HG03457 (cell line): ENCODE measurements around the gene PATZ1.
"Not testable (repeated sequence)": the region's sequence is repeated elsewhere in the genome, so short reads cannot be mapped to it uniquely, and the experiment has no call there.

ENCODE experiments used
- ATAC-seq: cut with Tn5 transposase; IDR thresholded peaks from one replicate; pipeline ENCODE4 v1.9.1; 2021; ENCODE audit warnings: moderate number of reproducible peaks; ENCODE audit not compliant: unreplicated experiment

The PATZ1 gene, protein sequence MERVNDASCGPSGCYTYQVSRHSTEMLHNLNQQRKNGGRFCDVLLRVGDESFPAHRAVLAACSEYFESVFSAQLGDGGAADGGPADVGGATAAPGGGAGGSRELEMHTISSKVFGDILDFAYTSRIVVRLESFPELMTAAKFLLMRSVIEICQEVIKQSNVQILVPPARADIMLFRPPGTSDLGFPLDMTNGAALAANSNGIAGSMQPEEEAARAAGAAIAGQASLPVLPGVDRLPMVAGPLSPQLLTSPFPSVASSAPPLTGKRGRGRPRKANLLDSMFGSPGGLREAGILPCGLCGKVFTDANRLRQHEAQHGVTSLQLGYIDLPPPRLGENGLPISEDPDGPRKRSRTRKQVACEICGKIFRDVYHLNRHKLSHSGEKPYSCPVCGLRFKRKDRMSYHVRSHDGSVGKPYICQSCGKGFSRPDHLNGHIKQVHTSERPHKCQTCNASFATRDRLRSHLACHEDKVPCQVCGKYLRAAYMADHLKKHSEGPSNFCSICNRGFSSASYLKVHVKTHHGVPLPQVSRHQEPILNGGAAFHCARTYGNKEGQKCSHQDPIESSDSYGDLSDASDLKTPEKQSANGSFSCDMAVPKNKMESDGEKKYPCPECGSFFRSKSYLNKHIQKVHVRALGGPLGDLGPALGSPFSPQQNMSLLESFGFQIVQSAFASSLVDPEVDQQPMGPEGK

DNA sequence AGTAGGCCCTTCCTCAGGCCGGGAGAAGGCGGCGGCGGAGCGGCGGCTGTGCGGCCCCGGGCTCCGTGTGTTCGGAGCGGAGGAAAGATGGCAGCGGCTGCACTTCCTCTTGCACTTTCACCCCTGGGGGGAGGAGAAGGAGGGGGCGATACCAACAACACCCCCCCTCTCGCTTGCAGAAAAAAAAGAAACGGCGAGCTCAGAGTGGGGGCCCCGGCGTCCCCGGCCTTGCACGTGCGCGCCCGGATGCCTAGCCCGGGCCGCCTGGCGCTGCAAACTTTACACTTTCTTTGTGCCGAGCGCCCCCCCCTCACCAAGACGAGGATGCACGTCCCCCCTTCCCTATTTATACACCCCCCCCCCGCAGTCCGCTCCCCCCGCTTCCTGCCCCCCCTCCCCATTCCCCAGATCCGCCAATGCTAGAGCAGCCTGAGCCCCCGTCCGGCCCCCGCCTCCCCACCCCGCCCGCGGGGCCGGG is at the start of gene PATZ1:
Gene PATZ1 (minus strand): TSS at position 92 of the 478 bp plus-strand sequence. CDS start 744 bp downstream, outside the sequence.
- ATAC-seq: no peak

DNA sequence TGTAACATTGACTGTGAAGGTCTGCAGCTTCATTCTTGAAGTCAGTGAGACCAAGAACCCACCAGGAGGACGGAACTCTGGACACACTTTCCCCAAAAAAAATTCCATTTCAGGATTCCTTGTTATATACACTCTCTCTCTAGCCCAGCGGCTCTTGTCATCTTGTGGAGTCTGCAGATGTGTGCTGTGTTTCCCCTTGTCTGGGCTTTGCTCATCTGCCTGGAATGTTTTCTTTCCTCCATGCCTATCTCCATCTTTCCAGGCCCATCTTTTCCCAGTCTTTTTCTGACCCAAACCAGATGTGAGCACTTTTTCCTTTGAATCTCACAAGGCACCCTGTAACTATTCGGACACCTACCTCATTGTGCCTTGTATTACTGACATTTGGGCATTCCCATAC is 48.2 kb upstream of the PATZ1 start:
- ATAC-seq: no peak

DNA sequence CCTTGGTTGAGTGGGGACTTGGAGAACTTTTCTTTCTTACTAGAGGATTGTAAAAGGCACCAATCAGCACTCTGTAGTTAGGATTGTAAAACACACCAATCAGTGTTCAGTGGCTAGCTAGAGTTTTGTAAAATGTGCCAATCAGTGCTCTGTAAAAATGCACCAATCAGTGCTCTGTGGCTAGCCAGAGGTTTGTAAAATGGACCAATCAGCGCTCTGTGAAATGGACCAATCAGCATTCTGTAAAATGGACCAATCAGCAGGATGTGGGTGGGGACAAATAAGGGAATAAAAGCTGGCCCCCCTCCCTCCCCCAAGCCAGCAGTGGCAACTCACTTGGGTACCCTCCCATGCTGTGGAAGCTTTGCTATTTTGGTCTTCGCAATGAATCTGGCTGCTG is 47.7 kb upstream of the PATZ1 start:
- no peak for ATAC-seq

DNA sequence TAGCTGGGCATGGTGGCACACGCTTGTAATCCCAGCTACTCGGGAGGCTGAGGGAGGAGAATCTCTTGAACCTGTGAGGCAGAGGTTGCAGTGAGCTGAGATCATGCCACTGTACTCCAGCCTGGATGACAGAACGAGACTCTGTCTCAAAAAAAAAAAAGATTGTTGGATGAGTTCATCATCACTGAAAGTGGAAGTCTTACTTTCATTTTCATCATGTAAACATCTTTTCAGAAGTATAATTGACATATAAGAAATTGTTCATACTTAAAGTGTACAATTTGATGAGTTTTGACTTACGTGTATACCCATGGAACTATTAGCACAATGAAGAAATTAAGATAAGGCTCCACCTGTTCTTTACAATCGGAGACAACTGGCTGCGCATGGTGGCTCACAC is 32.5 kb upstream of the PATZ1 start:
- not testable (repeated sequence) for ATAC-seq

DNA sequence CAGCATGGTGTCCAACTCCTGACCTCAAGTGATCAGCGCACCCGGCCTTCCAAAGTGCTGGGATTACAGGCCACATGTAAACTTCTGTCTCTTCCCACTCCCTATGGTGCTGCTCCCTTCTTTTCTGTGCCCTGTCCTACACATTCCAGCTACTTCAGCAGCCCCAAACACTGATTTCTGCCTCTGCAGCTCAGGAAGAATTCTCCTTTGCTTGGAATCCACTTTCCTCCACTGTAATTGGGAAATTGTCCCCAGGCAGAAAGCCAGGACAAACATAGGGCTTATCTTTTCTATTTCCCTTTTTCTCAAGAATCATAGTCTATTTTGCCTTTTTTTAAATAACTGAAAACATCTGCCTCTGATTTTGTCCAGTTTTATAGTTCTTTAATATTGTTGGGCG is 32.0 kb upstream of the PATZ1 start:
- no peak for ATAC-seq

DNA sequence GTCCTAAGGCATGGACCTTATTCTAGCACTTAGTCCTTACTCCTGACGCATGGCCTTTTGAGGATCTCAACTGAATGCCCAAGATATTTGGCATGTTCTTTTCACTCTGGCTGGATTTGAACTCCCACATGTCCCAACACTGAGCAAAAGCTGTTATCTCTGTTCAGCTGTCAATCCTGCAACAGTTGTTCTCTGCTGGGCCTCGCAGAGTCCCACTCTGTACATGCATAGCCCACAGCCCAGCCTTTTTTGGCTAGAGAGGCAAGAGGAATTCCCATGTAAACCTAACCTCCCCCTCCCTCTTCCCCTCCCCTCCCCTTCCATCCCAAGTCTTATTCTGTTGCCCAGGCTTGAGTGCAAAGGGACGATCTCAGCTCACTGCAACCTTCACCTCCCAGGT is 31.5 kb upstream of the PATZ1 start:
- no peak for ATAC-seq

DNA sequence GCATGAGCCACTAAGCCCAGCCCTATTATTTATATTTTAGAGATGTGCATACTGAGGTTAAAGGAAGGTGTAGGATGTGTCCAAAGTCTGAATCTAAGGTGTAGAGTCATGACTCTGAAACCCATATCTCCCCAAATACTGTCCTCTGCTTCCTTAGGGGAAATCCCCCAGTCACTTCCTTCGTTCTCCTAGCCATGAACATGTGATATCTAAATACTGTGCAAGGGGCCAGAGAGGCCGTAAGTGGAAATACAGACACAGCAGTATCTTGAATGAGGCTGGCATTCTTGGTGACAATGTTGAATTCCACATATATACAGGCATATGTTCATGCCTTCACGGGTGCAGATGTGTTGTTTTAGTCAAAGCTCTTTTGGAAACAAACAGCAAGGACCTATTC is 21.3 kb upstream of the PATZ1 start:
- ATAC-seq: no peak

DNA sequence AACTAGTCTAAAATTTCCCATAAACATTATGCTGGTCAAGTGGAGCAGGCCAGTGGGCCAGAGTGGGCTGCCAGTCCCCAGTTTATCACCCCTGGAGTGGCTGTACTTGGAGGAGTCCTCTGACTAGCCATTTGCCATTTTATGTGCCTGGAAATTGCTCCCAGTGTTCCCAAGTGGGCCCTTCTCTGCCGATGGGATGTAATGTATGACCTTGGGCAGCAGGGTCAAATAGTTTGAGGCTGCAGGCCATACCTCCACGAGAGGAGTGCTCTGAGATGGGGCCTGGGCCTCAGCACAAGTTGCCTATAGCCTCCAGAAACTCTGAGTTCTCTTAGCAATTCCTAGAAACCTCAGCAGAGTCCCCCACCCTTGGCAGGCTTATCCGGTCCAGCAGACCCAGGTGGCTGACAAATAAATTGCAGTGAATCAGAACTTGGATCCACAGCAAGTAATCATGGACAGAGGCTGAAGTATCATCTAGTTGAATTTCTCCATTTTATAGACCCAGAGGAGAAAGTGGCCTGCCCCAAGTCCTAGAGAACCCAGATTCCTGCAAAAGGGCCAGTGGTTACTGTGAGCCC is 17.8 kb upstream of the PATZ1 start:
- ATAC-seq: no peak

DNA sequence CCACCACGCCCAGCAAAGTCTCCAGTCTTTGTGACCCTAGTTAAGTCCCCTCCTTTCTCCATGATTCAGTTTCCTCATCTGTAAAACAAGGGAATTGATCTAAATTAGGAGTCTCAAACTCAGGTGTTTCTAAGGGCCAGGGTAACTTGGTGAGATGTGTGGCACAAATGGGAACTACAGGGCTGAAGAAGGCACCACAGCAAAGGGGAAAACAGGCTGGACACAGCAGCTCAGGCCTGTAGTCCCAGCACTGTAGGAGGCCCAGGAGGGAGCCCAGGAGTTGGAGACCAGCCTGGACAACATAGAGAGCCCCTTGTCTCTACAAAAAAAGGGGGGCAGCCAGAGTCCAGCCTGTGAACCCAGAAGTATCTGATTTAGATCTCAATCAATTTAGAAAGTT is 15.6 kb upstream of the PATZ1 start:
- ATAC-seq: no peak

DNA sequence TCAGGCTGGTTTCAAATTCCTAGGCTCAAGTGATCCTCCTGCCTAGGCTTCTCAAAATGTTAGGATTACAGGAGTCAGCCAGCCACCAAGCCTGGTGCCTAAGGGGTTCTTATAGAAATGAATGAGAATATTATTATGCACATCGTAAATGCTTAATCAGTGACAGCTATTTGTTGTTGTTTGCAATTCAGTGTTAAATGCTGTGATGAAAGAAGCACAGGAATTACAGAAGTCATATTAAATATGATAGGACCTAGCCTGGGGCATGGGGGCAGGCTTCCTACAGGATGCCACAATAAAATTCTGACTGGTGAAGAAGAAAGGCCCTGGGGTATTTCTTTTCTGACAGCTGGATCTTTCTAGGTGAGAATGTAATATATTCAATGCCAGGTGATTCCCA is 13.9 kb upstream of the PATZ1 start:
- no peak for ATAC-seq

DNA sequence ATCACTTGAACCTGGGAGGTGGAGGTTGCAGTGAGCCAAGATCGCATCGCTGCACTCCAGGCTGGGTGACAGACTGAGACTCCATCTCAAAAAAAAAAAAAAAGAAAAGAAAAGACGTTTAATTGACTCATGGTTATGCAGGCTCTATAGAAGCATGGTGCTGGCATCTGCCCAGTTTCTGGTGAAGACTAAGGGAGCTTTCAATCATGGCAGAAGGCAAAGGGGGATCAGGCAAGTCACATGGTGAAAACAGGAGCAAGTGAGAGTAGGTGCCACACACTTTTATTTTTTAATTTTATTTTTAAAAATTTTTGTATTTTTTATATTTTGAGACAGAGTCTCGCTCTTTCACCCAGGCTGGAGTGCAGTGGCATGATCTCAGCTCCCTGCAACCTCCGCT is 8.4 kb upstream of the PATZ1 start:
- no peak for ATAC-seq

DNA sequence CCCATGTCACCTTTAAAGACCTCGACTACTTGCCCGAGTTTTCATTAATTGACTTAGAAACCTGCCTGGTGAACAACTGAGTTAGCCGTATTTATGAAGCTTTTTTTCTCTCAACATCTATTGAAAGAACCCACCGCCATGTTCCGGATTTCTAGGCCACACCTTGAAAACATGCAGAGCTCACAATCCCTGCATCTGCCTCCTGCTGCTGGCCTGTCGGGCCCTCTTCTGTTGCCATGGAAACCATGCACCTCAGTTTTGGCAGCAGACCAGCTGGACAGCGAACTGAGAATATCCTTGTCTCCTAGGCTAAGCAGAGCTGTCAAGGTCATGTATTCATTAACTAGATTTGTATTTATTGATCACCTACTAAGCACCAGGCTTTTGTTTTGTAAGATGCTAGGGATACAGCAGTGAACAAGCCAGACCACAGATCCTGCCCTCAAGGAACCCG is 4.3 kb upstream of the PATZ1 start:
- ATAC-seq: no peak

DNA sequence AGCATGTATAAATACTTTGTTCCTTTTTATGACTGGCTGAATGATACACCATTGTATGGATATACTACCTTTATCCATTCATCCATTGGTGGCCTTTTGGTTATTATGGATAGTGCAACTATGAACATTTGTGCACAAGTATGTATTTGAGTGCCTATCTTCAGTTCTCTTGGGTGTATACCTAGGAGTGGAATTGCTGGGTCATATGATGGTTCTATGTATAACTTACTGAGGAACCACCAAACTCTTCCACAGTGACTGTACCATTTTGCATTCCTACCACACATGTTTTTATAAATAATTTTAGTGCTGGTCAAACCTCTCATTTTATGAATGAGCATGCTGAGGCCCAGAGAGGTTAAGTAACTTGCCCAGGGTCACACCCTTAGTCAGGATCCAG is 3.8 kb upstream of the PATZ1 start:
- ATAC-seq: no peak

DNA sequence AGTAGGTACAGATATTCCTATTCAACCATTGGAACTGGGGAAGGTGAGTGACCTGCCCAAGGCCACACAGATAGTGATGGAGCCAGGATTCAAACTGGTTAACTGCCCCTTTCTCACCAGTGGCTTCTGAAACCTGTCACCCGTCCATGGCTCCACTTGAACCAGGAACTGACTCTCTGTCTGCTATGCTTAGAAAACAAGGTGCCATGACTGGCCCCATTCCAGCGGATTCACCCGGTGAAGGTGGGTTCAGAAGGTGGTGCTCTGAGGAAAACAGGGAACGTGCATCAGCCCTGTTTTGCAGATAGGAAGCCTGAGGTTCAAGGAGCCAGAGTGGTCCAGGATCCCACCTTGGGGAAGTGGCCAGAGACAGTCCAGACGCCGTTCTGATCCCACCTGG is 2.6 kb upstream of the PATZ1 start:
- ATAC-seq: no peak

DNA sequence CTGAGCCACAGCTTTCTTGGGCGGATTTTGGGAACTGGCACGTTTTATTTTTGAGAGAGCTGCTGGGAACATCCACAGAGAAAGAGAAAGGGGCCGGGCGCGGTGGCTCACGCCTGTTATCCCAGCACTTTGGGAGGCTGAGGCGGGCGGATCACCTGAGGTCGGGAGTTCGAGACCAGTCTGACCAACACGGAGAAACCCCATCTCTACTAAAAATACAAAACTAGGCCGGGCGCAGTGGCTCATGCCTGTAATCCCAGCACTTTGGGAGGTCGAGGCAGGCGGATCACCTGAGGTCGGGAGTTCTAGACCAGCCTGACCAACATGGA is 1.8 kb upstream of the PATZ1 start:
- not testable (repeated sequence) for ATAC-seq

DNA sequence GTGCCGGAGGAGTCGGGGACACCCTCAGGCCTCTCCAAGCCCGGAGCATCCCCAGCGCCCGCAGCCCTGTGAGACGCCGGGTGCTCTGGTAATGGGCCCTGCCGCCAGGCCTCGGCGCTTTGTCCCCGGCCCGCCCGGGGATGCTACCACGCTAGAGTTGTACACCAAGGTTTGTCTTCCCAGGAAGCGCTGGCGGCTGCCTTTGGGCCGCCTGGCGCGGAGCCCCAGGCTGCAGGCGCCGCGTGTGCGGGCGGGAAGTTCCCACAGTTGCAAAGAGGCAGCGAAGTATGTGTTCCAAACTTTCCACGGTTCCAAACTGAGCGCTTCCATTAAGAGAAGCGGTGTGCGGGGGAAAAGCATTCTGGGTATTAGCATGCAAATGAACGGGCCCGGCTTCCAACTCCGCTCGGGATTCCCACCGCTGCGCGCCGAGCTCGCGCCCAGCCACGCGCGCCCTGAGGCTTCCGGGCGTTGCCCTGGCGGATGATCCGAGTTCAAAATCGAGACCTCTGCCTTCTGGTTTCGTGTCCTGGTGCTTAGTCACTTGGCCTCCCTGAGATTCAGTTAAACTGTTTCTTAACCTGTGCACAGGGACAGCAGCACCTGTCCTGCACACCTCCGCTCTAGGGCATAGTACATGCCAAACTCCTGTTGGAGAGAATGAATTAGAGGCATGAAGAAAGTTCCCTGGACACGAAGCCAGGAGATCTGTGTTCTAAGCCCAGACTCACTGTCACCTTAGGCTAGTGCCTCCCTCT is 1.3 kb upstream of the PATZ1 start:
- no peak for ATAC-seq

DNA sequence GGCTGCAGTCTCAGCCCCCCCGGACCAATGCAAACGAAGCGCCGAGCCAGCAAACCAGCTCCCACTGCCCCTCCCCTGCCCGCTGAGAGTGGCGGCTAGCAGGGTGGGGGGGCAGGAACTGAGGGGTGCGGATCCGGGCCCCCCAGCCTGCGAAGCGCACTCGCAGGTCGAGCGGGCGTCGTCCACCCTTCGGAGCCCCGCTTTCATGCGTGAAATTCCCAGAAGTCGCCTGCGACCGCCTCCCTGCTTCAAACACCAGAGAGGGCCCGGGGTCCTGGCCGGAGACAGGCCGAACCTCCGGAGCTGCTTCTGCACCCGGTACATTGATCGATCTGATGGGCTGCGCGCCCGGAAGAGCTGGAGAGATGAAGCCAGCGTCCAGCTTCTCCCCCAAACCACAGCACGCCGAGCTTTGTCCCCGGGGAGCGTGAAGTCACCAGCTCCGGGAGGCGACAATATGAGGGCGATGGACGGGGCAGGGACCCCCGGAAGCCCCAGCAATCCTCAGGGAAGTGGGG is 646 bp upstream of the PATZ1 start:
- ATAC-seq: no peak

DNA sequence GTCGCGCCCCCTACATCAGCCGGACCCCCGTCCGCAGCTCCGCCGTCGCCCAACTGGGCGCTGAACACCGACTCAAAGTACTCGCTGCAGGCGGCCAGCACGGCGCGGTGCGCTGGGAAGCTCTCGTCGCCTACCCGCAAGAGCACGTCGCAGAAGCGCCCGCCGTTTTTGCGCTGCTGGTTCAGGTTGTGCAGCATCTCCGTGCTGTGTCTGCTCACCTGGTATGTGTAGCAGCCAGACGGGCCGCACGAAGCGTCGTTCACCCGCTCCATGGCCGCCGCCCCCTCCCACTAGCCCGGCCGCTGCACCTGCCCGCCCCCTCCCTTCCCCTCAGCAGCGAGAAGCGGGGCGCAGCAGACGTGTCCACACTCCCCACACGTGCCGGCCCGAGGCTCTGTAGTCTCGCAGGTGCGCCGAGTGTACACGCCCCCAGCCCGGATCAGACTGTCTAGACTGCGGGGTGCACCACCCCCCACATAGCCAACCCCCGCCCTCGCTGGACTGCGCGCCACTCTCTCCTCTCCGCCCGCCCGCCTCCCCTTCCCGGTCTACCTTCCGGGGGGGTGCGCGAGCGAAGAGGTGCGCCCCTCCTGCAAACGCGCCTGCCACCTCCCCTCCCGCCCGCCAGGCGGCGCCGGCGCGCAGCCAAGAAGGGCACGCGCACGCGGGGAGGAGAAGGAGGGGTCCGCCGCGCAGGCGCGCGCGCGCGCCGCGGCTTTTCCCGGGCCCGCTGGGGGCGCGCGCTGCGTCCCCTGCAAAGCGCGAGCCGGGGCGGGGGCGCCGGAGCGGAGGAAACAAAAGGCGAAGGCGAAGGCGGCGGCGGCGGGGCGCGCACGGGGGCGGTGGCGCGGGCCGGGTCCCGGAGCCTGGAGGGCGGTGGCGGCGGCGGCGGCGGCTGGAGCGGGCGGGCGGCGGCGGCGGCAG is 553 bp downstream of the PATZ1 start:
- ATAC-seq: no peak

DNA sequence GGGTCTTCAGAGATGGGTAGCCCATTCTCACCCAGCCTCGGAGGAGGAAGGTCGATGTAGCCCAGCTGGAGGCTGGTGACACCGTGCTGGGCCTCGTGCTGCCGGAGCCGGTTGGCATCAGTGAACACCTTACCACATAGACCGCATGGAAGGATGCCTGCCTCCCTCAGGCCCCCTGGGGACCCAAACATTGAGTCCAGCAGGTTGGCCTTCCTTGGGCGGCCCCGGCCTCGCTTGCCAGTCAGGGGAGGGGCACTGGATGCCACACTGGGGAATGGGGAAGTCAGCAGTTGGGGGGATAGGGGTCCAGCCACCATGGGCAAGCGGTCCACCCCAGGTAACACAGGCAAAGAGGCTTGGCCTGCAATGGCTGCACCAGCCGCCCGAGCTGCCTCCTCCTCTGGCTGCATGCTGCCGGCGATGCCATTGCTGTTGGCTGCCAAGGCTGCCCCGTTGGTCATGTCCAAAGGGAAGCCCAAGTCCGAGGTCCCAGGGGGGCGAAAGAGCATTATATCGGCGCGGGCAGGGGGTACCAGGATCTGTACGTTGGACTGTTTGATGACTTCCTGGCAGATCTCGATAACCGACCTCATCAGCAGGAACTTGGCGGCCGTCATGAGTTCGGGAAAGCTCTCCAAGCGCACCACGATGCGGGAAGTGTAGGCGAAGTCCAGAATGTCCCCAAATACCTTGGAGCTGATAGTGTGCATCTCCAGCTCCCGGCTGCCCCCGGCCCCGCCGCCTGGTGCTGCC is 1.4 kb downstream of the PATZ1 start:
- ATAC-seq: no peak

DNA sequence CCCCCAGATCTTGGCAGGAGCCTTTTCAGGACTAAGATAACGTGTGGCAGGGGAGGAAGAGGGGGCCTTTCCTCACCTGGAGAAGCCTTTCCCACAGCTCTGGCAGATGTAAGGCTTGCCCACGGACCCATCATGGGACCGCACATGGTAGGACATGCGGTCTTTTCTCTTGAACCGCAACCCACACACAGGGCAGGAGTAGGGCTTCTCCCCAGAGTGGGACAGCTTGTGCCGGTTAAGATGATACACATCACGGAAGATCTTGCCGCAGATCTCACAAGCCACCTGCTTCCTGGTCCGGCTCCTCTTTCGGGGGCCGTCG is 1.9 kb downstream of the PATZ1 start:
- no peak for ATAC-seq
